ENCODE measurements around the gene DPYD.
A peak's percentile ranks its signal among the peaks of the same experiment; 100 is the strongest.

The DPYD gene

GRCh38 chr1:97507863-97508262 lies 413.0 kb downstream of the DPYD start:
- DNase-seq, result peak; percentile 12

- no peak for DNase-seq
These were observed 414.5 kb downstream of the DPYD start for GRCh38 chr1:97506368-97506767.

DNA sequence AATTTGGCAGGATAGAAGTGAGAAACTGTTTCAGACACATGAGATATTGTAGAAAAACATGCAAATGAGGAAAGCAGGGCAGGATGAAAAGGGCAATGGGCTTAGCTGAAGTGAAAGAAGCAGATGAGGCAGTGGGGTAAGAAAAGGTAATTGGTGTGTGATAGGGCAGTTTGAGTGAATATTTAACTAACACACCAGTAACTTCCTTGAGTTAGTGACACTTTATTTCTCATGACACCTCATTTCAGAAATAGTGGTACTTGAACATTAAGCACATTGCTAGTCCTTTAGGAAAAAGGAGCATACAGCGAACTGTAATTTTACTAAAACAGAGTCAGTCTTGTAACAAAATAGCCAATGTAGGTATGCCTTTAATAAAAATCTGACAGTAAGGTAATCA lies 415.0 kb downstream of the DPYD start:
- no peak for DNase-seq

- no peak for DNase-seq
These were observed 415.5 kb downstream of the DPYD start for GRCh38 chr1:97505289-97505688.

GRCh38 chr1:97502360-97502759 lies 418.5 kb downstream of the DPYD start:
- DNase-seq, result no peak

DNA sequence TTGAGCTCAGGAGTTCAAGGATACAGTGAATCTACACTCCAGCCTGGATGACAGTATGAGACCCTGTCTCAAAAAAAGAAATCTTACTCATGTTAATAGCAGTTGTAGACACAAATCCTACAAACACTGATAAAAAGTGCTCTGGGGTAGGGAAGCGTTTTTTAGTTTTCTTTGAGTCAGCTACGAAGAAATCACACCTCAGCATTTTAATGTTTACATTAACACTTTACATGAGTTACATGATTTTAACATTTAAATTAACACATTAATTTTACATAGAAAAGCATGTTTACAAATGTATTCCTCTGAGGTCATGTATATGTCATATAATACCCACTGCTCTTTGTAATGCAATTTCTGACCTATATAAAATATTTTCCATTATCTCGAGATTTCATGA lies 419.2 kb downstream of the DPYD start:
- DNase-seq, result no peak

- DNase-seq, result no peak
These were observed 420.1 kb downstream of the DPYD start for GRCh38 chr1:97500760-97501159.

DNA sequence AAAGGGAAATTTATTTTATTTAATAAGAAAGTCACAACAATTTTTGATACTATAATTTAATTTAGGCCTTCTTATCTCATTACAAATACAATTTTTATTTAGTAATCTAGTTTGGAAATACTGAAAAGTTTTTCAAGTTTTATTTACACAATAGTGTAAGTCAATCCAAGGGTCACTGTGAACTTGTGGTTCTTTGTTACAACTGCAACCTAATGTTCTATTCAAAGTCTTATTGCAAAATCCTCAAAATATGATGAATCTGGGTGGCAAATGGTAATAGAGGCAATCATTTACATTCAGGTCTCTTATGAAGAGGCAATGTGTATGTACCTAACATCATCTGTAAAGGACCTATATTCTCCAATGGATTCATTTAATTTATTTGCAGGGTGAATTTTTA lies 421.2 kb downstream of the DPYD start:
- DNase-seq, result no peak

GRCh38 chr1:97489834-97490233 lies 431.0 kb downstream of the DPYD start:
- peak; percentile 9 for DNase-seq

DNA sequence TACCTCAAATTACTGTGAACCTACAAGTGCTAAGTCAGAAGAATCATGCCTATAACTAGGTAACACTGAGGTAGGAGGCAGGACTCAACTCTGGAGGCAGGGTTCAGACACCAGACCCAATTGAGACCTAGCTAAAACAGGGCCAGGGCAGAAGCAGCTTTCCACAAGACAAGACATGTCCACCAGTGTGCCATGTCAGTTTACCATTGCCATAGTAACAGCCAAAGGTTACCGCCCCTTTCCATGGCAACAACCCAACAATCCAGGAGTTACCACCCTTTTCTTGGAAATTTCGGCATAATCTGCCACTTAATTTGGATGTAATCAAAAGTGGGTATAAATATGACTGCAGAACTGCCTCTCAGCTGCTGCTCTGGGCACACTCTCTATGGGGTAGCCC lies 432.3 kb downstream of the DPYD start:
- no peak for DNase-seq

DNA sequence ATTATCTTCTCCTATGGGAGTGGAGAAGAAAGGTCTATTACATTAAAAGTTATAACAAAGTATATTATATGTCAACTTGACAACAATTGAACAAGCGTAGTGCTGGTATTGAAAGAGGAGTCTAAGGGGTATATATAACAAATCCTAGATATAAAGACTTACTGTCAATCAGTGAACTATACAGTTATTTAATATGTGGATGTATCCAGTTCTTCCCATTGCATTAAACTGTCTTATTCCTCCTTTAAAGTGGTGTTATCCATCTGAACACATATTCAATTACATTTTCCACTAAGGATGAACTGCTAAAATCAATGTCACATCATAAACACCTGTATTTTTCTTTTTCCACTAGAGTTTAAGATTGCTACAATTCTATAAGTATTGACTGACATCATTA lies 438.8 kb downstream of the DPYD start:
- no peak for DNase-seq

DNA sequence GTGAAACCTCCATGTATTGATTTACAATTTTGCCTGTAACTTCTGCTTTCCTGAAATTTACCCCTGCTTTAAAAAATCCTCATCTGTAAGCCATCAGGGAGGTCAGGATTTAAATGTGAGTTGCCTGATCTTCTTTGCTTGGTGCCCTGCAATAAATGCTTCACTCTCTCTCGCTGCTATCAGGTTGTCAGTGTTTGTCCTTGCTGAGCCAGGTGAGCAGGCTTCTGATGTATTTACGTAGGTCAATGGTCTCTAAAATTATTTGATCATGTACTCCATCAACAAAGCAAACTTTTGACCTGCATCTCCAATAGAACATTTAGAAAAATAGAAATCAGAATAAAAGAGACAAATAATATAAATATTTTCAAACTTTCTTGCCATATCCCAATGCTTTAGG lies 453.4 kb downstream of the DPYD start:
- DNase-seq, result no peak

DNA sequence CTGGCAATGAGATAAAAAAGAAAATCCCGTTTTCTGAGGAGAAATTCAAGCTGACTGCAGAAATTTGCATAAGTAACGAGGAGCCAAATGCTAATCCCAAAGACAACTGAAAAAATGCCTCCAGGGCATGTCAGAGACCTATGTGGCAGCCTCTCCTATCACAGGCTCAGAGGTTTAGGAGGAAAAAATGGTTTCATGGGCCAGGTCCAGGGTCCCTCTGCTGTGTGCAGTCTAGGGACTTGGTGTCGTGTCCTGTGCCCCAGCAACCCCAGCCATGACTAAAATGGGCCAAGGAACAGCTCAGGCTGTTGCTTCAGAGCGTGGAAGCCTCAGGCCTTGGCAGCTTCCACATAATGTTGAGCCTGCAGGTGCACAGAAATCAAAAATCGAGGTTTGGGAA lies 456.5 kb downstream of the DPYD start:
- DNase-seq, result no peak

DNA sequence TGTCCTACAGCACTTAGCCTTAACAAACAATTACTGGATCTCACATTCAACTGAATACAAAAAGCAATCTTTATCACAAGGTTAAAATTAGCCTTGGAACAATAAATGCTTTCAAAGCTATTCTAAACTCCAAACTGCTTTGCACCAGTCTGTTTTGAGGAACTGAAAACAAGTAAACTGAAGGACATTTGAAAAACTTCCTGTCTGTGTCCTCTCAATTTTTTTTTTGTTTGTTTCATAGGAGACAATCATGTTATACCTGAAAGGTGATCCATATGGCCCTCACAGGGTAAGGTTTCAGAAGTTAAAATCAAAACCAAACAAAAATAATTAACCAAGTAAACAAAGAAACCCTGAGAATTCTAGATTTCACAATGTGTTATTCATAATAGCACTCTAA lies 459.1 kb downstream of the DPYD start:
- DNase-seq, result no peak

GRCh38 chr1:97457446-97458089 lies 463.3 kb downstream of the DPYD start:
- DNase-seq, result no peak

DNA sequence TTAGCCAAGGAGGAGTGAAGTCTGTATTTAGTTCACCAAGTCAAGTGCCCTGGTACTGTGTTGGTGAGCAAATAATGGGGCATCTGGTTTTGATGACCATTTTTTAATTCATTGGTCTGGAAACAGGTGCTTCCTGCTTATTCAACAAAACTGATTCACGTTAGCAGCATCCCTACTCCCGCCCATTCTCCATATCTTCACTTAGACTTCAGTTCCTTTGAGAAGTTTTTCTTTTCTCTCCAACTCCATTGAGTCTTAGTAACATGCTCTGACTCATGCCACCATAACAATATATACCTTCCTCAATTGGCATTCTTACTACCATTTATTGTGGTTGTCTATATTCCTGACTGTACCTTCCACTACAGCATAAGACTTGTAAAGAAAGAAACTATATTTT lies 468.9 kb downstream of the DPYD start:
- DNase-seq, result no peak

GRCh38 chr1:97451046-97451826 lies 469.6 kb downstream of the DPYD start:
- no peak for DNase-seq

DNA sequence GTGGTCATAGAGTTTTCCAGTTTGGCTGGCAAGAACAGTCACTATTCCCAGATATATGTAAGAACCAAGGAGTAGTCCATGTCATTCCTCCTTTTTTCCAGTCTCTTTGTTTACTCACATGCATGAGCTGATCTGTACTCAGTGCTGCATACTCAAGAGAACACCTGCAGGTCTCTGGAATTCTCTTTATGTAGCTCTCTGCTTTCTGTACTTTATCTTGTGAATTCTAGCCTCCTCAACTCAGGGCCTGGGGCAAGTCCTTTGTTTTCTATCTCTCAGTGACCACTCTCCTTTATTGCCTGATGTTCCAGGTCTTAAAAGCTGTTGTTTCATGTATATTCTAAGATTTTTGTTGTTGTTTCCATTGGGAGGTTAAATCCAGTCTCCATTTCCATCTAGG lies 478.9 kb downstream of the DPYD start:
- no peak for DNase-seq

- DNase-seq, result no peak
These were observed 487.0 kb downstream of the DPYD start for GRCh38 chr1:97433824-97434177.

- DNase-seq, result peak; percentile 93
These were observed 487.6 kb downstream of the DPYD start for GRCh38 chr1:97433094-97433823.

DNA sequence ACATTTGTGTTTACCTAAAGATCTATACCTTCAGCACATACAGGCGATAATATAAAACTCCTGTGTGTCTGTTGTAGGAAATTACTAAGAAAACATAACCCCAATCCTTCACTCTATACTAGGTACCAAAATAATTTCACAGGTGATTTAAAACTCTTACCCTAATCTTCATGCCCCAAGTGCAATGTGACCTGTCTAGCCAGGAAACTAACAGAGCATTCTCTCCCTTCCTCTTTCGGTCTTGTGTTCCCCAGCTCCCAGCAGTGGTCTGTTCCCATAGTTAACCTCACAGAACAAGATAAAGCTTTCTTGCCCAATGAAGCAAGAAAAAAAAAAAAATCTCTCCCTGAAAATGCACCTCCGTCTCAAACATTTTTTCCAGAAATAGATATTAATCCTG lies 493.5 kb downstream of the DPYD start:
- DNase-seq, result no peak

DNA sequence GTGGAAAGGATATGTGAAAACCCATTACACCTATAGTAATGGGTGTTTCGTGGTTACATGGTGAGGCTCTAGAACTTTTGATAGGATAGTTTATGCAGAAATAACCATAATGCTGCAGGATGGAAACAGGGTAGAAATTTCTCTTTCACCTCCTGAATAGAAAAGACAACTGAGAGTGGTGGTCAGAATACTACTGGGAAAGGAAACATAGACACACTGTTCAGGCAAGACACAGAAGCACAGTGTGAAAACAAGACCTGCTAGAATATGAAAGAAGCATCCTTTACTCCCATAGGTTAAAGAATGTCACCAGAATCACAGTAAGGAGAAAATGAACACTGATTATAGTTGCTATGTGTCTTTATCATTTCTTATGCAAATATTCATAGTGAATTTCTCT lies 496.6 kb downstream of the DPYD start:
- DNase-seq, result no peak

DNA sequence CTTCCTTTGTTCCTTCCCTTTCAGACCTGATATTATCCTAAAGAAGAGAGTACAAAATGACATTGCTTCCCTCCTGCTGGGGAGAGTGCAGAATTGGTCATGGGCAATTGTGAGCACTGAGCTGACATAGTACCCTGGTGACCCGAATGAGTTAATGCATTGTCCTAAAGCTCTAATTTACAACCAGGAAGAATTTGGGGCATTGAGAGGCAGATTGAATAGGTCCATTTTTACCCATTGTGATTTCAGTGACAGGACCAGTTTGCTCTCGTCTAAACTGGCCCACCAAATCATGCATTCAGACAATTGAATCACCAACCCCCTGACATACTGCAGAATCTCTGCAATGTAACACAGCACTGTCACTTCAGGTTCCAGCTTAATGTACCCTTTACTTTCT lies 497.4 kb downstream of the DPYD start:
- DNase-seq, result no peak

DNA sequence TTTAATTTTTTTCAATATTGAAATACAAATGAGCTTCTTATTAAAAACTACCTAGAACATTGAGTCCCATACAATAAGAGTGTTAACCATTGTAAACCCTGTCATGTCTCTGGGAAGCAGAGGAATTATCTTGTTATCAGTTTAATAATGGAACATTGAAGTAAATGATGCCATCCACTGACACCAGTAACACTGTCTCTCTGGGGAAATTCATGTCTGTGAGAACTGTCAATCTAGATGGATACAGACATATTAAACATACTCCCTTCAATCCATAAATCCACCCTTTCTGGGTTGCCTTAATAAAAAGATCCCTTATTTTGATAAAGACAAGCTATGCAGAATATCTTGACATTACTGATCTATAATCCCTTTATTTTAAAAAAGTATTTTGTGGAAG lies 503.2 kb downstream of the DPYD start:
- no peak for DNase-seq
